IMR-90 (cell line): ENCODE measurements around the gene AGAP1. TPM values are rescaled to one million over a fixed set of nuclear protein-coding genes. Genes with fewer than 3 reads are reported as not detected.

Source experiments
- ATAC-seq: fragments of 200-7000 bp; cut with Tn5 transposase; 2 replicates; pipeline ENCODE4 v1.9.1; 2020; ENCODE audit warnings: low read depth, mild to moderate bottlenecking, moderate library complexity
- BruUV-seq: library from RNA; stranded (reverse); fragments of 400-500 nt; replicated peaks from 2 replicates; lab custom pipeline; 2021; lab: Mats Ljungman, UMichigan
- CTCF ChIA-PET: fragments of 300-600 bp; formaldehyde crosslinking; extraction: SDS; loops from one replicate; lab custom pipeline; 2021; ENCODE audit warnings: antibody characterized with exemption; lab: Yijun Ruan, JAX
- POLR2A ChIA-PET: fragments of 300-600 bp; sonication (Branson Sonifier 250); formaldehyde crosslinking; loops from one replicate; lab custom pipeline; 2022; ENCODE audit warnings: antibody characterized with exemption; ENCODE audit not compliant: unreplicated experiment; lab: Charles Lee
- DNase-seq: peaks from one replicate; pipeline ENCODE4 v3.0.0; 2013
- H2AFZ ChIP-seq: replicated peaks from 2 replicates; pipeline ENCODE3; 2013; ENCODE audit warnings: low read length, mild to moderate bottlenecking; ENCODE audit not compliant: poor library complexity
- H2AK5ac ChIP-seq: 2 replicates; pipeline ENCODE4 v1.6.1; 2013; ENCODE audit warnings: low read depth, low read length, inconsistent platforms
- H2AK9ac ChIP-seq: replicated peaks from 2 replicates; pipeline ENCODE3; 2013; ENCODE audit warnings: mild to moderate bottlenecking, low read depth, low read length, moderate library complexity; ENCODE audit not compliant: poor library complexity
- H2BK120ac ChIP-seq: 2 replicates; pipeline ENCODE4 v1.6.1; 2013; ENCODE audit warnings: low read depth, low read length, inconsistent platforms
- H2BK15ac ChIP-seq: 3 replicates; pipeline ENCODE4 v1.6.1; 2013; ENCODE audit warnings: low read depth, low read length, inconsistent platforms
- H2BK20ac ChIP-seq: 2 replicates; pipeline ENCODE4 v1.6.1; 2013; ENCODE audit warnings: low read depth, mild to moderate bottlenecking, inconsistent platforms, low read length, moderate library complexity
- H2BK5ac ChIP-seq: 2 replicates; pipeline ENCODE4 v1.6.1; 2013; ENCODE audit warnings: mild to moderate bottlenecking, low read depth, low read length, inconsistent platforms; ENCODE audit not compliant: poor library complexity, severe bottlenecking
- H3K14ac ChIP-seq: replicated peaks from 2 replicates; pipeline ENCODE4 v1.6.1; 2013; ENCODE audit warnings: low read depth, low read length, inconsistent platforms
- H3K18ac ChIP-seq: 2 replicates; pipeline ENCODE4 v1.6.1; 2013; ENCODE audit warnings: low read depth, low read length, control low read depth
- H3K23ac ChIP-seq: 2 replicates; pipeline ENCODE4 v1.6.1; 2013; ENCODE audit warnings: low read depth, low read length, inconsistent platforms
- H3K27ac ChIP-seq: 2 replicates; pipeline ENCODE4 v1.5.1; 2013; ENCODE audit warnings: mild to moderate bottlenecking, control low read depth, low read length; ENCODE audit not compliant: insufficient read depth
- H3K27me3 ChIP-seq: 2 replicates; pipeline ENCODE4 v1.6.1; 2013; ENCODE audit warnings: low read length; ENCODE audit not compliant: control insufficient read depth, insufficient read depth
- H3K36me3 ChIP-seq: 2 replicates; pipeline ENCODE4 v1.6.1; 2013; ENCODE audit warnings: low read length, mixed read lengths; ENCODE audit not compliant: control insufficient read depth, insufficient read depth
- H3K4ac ChIP-seq: 2 replicates; pipeline ENCODE4 v1.6.1; 2013; ENCODE audit warnings: low read depth, low read length, inconsistent platforms
- H3K4me1 ChIP-seq: 2 replicates; pipeline ENCODE4 v1.6.1; 2013; ENCODE audit warnings: low read length, mixed read lengths; ENCODE audit not compliant: control insufficient read depth, insufficient read depth
- H3K4me2 ChIP-seq: 2 replicates; pipeline ENCODE4 v1.6.1; 2013; ENCODE audit warnings: low read depth, mild to moderate bottlenecking, control low read depth, low read length, moderate library complexity
- H3K4me3 ChIP-seq: 2 replicates; pipeline ENCODE4 v1.5.1; 2013; ENCODE audit warnings: low read depth, mild to moderate bottlenecking, control low read depth, low read length, moderate library complexity; ENCODE audit not compliant: insufficient read depth
- H3K56ac ChIP-seq: 2 replicates; pipeline ENCODE4 v1.6.1; 2013; ENCODE audit warnings: low read length, inconsistent platforms; ENCODE audit not compliant: insufficient read depth; ENCODE audit errors: extremely low read depth
- H3K79me1 ChIP-seq, 2 experiments: 2 replicates each; pipeline ENCODE4 v1.6.1; 2013; ENCODE audit warnings: low read length in 2 of 2, inconsistent platforms in 1 of 2, low read depth in 1 of 2
- H3K9ac ChIP-seq: 2 replicates; pipeline ENCODE4 v1.6.1; 2013; ENCODE audit warnings: low read depth, low read length, control low read depth
- H3K9me1 ChIP-seq: 2 replicates; pipeline ENCODE4 v1.6.1; 2013; ENCODE audit warnings: low read length, inconsistent platforms; ENCODE audit not compliant: insufficient read depth
- H3K9me3 ChIP-seq: 2 replicates; pipeline ENCODE4 v1.6.1; 2013; ENCODE audit warnings: low read length; ENCODE audit not compliant: control insufficient read depth, insufficient read depth
- H4K20me1 ChIP-seq: 2 replicates; pipeline ENCODE4 v1.6.1; 2013; ENCODE audit warnings: low read length, inconsistent platforms; ENCODE audit not compliant: insufficient read depth
- H4K5ac ChIP-seq: 2 replicates; pipeline ENCODE4 v1.6.1; 2013; ENCODE audit warnings: mild to moderate bottlenecking, low read depth, low read length, control low read depth
- H4K8ac ChIP-seq, 2 experiments: 2 replicates each; pipeline ENCODE4 v1.6.1; 2013; ENCODE audit warnings: low read depth in 2 of 2, low read length in 2 of 2, control low read depth in 1 of 2, inconsistent platforms in 1 of 2
- H4K91ac ChIP-seq: 2 replicates; pipeline ENCODE4 v1.6.1; 2013; ENCODE audit warnings: low read depth, low read length, inconsistent platforms; ENCODE audit not compliant: insufficient read depth
- BHLHE40 ChIP-seq: fragments of 150-350 bp; IDR thresholded peaks from 2 replicates; pipeline ENCODE4 v1.6.1; 2016; ENCODE audit warnings: mild to moderate bottlenecking, low read depth, low read length
- CEBPB ChIP-seq: IDR thresholded peaks from 2 replicates; pipeline ENCODE4 v1.6.1; 2012; ENCODE audit warnings: low read depth, low read length, improper control_type of control experiment
- CHD1 ChIP-seq: IDR thresholded peaks from 2 replicates; pipeline ENCODE4 v1.6.1; 2012; ENCODE audit warnings: low read depth, low read length, improper control_type of control experiment
- CTCF ChIP-seq: conservative IDR thresholded peaks from 2 replicates; pipeline ENCODE4 v1.5.1; 2012; ENCODE audit warnings: mild to moderate bottlenecking, low read depth, low read length, improper control_type of control experiment
- FOS ChIP-seq: fragments of 150-350 bp; IDR thresholded peaks from 2 replicates; pipeline ENCODE4 v1.6.1; 2016; ENCODE audit warnings: low read depth, low read length
- MAFK ChIP-seq: IDR thresholded peaks from 2 replicates; pipeline ENCODE4 v1.6.1; 2012; ENCODE audit warnings: low read depth, low read length, improper control_type of control experiment
- MAZ ChIP-seq: IDR thresholded peaks from 2 replicates; pipeline ENCODE4 v1.6.1; 2012; ENCODE audit warnings: low read depth, mild to moderate bottlenecking, low read length, improper control_type of control experiment, moderate library complexity, borderline replicate concordance
- MXI1 ChIP-seq: IDR thresholded peaks from 2 replicates; pipeline ENCODE4 v1.6.1; 2012; ENCODE audit warnings: low read depth, mild to moderate bottlenecking, low read length, moderate library complexity, borderline replicate concordance
- NFE2L2 ChIP-seq: fragments of 150-350 bp; IDR thresholded peaks from 2 replicates; pipeline ENCODE4 v1.6.1; 2016; ENCODE audit warnings: low read depth, mild to moderate bottlenecking, low read length
- POLR2A ChIP-seq: IDR thresholded peaks from 2 replicates; pipeline ENCODE4 v1.6.1; 2012; ENCODE audit warnings: mild to moderate bottlenecking, low read depth, low read length
- RAD21 ChIP-seq: IDR thresholded peaks from 2 replicates; pipeline ENCODE4 v1.6.1; 2012; ENCODE audit warnings: low read length, improper control_type of control experiment
- RCOR1 ChIP-seq: IDR thresholded peaks from 2 replicates; pipeline ENCODE4 v1.6.1; 2012; ENCODE audit warnings: mild to moderate bottlenecking, low read length, improper control_type of control experiment; ENCODE audit not compliant: insufficient replicate concordance
- RFX5 ChIP-seq: IDR thresholded peaks from 2 replicates; pipeline ENCODE4 v1.8.0; 2012; ENCODE audit warnings: low read depth, mild to moderate bottlenecking, low read length, moderate library complexity
- SMC3 ChIP-seq: fragments of 150-350 bp; IDR thresholded peaks from 2 replicates; pipeline ENCODE4 v1.6.1; 2016; ENCODE audit warnings: low read depth, mild to moderate bottlenecking, antibody characterized with exemption, low read length, moderate library complexity
- USF2 ChIP-seq: fragments of 150-350 bp; IDR thresholded peaks from 2 replicates; pipeline ENCODE4 v1.6.1; 2017; ENCODE audit warnings: mild to moderate bottlenecking, antibody characterized with exemption, low read length, low read depth
- WGBS, 2 experiments: methylation state at CpG; one replicate each; pipeline versions ENCODE4 v1.1.5 to v1.1.7; 2013; ENCODE audit warnings: missing lambda C conversion rate in 2 of 2; ENCODE audit not compliant: insufficient read length in 1 of 2; ENCODE audit errors: extremely low coverage in 2 of 2; 5-methylcytosine and 5-hydroxymethylcytosine counted together
- dilution Hi-C: fragments of 300-500 bp; cut with HindIII; formaldehyde crosslinking; loops from one replicate; pipeline ENCODE4 v1.14.3; 2018; ENCODE audit warnings: low sequenced_read_pairs; ENCODE audit not compliant: unreplicated experiment
- in situ Hi-C: fragments of 300-500 bp; cut with MboI; formaldehyde crosslinking; loops from 3 replicates; pipeline ENCODE4 v1.14.3; 2019; ENCODE audit warnings: low sequenced_read_pairs, inconsistent platforms, mixed read lengths
- intact Hi-C: fragments of 100-400 bp; cut with micrococcal nuclease; formaldehyde crosslinking; loops from 2 replicates; pipeline ENCODE4 v1.10.0; 2022
- polyA plus RNA-seq, 3 experiments: library from polyadenylated mRNA; depleted of rRNA; stranded (reverse); fragments of >200 nt; gene quantifications; 2 replicates each; pipeline ENCODE4 v1.2.3, GENCODE V29; 2012; ENCODE audit warnings: low replicate concordance in 1 of 3
- total RNA-seq: library from RNA; depleted of rRNA; stranded (reverse); fragments of >200 nt; gene quantifications from 2 replicates; pipeline ENCODE4 v1.2.3, GENCODE V29; 2012
- TF ChIP-seq, protein P1 (sequence below): fragments of 150-350 bp; IDR thresholded peaks from 2 replicates; pipeline ENCODE4 v1.6.1; 2016; ENCODE audit warnings: low read depth, mild to moderate bottlenecking, low read length, moderate library complexity, borderline replicate concordance

The AGAP1 gene
- total and polyA plus RNA-seq, 2 of the 4 experiments (the other 2 are of a cell fraction): 15.1 to 16.4 TPM

- no peak overlapping the region for H3K4me2 ChIP-seq
- ChIA-PET POLR2A (no interaction called here), CTCF (no interaction called here)
- H2AFZ ChIP-seq: no peak overlapping the region
- no peak overlapping the region for H3K18ac ChIP-seq
- H2AK9ac ChIP-seq: no peak overlapping the region
- intact Hi-C loops (no loop called here), in situ Hi-C loops (no loop called here), dilution Hi-C loops (no loop called here)
- no peak overlapping the region for H2BK120ac ChIP-seq
- H3K36me3 ChIP-seq: no peaks in the 10 kb centered on the region
- H2BK15ac ChIP-seq: no peak overlapping the region
- H3K14ac ChIP-seq: no peak overlapping the region
- H4K5ac ChIP-seq: no peak overlapping the region
- H2AK5ac ChIP-seq: no peak overlapping the region
- H2BK5ac ChIP-seq: no peak overlapping the region
- DNase-seq (no peak), ATAC-seq (no peak)
- no peaks in the 10 kb centered on the region for H3K9me3 ChIP-seq
- H4K91ac ChIP-seq: 0 out of 2 replicates have a peak overlapping the region, but pooled peaks have one; percentile 2
- no peak overlapping the region for H3K56ac ChIP-seq
- H3K4ac ChIP-seq: no peak overlapping the region
- H3K9ac ChIP-seq: no peak overlapping the region
- peaks cover 7% of the 10 kb centered on the region for H3K9me1 ChIP-seq
- H3K4me3 ChIP-seq: no peak overlapping the region
- peaks cover 5% of the 10 kb centered on the region for H3K4me1 ChIP-seq
- no peak overlapping the region for H3K27ac ChIP-seq
- TF ChIP-seq SMC3 (no peak), CTCF (no peak), CEBPB (no peak), POLR2A (no peak), RFX5 (no peak), MXI1 (no peak), NFE2L2 (no peak), MAZ (no peak), CHD1 (no peak), RAD21 (no peak), FOS (no peak), RCOR1 (no peak), MAFK (no peak), USF2 (no peak), BHLHE40 (no peak)
- TF ChIP-seq, protein P1, sequence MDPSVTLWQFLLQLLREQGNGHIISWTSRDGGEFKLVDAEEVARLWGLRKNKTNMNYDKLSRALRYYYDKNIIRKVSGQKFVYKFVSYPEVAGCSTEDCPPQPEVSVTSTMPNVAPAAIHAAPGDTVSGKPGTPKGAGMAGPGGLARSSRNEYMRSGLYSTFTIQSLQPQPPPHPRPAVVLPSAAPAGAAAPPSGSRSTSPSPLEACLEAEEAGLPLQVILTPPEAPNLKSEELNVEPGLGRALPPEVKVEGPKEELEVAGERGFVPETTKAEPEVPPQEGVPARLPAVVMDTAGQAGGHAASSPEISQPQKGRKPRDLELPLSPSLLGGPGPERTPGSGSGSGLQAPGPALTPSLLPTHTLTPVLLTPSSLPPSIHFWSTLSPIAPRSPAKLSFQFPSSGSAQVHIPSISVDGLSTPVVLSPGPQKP: no peak
- no peak overlapping the region for H3K23ac ChIP-seq
- H3K27me3 ChIP-seq: no peaks in the 10 kb centered on the region
- H4K20me1 ChIP-seq: peaks cover 52% of the 10 kb centered on the region
- BruUV-seq: no TSS peak
- peaks cover 33 to 52% of the 10 kb centered on the region in 2 experiments for H3K79me1 ChIP-seq
- WGBS, 2 experiments: no CpG with 5 or more reads among the region's 4 CpGs
- H2BK20ac ChIP-seq: 0 out of 2 replicates have a peak overlapping the region, but pooled peaks have one; percentile 4
- H4K8ac ChIP-seq: no peak overlapping the region
Observed at GRCh38 chr2:235702186-235702585, 208.3 kb downstream of the AGAP1 start.
